Measurements from ENCODE around the gene TFF1.

The TFF1 gene

DNA sequence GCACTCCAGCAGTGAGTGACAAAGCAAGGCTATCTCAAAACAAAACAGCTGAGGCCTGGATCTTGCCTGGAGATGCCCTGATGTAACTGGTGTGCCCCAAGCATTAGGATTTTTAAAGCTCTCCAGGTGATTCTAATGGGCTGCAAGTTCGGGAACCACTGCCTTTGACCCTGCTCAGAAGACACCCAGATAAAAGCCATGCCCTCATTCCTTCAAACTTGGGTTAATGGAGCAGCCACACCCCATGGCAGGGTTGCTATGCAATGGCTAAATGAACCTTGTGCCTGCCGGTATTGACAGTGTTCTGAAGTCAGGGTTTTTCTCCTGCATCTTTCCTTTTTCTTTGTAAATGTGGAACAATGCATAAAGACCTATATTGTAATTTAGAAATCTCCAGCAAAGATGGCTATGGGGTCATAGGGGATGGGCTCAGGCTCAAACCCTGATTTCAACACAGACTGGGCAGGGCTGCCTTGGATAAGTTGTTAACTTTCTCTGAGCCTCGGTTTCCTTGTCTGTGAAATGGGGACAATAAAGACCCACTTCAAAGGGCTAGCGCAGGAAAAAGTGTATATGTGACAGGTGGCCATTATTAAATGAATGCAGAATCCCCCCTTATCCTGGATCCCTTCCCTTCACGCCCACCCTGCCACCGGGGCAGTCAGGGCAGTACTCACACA, 51.6 kb downstream of the TFF1 start:
- DNase-seq: no peak

GRCh38 chr21:42313501-42313969, 52.8 kb downstream of the TFF1 start:
- no peak for DNase-seq

GRCh38 chr21:42312626-42313104, 53.7 kb downstream of the TFF1 start:
- DNase-seq: no peak
